Muscle of arm (tissue), 12 donors: ENCODE measurements around the gene VASN. TPM values are rescaled to one million over a fixed set of nuclear protein-coding genes. Genes with fewer than 3 reads are reported as not detected.

ENCODE experiments used
- DNase-seq: peaks from one replicate; pipeline ENCODE4 v3.0.0-alpha.2; 2013
- polyA plus RNA-seq, 12 donors: library from polyadenylated mRNA; unstranded; fragments of 120-200 nt; gene quantifications; one replicate each; pipeline ENCODE4 v1.2.1, GENCODE V29; 2013; ENCODE audit not compliant: insufficient read length in 12 of 12

Gene VASN
- polyA plus RNA-seq, 12 donors: 6.2 to 22.1 (median 9.9) TPM; not detected in 1

- peak; percentile 96 for DNase-seq
Observed at GRCh38 chr16:4350787-4351659, 20.6 kb upstream of the VASN start, which contains the start of gene PAM16. Gene PAM16 (minus strand): TSS chr16:4351321. CDS start chr16:4351234, 87 bp downstream.

- DNase-seq: no peak
Observed at GRCh38 chr16:4351880-4352279, 19.8 kb upstream of the VASN start.

GRCh38 chr16:4352843-4353242, 18.8 kb upstream of the VASN start:
- DNase-seq: no peak

- no peak for DNase-seq
Observed at GRCh38 chr16:4353675-4354074, 18.0 kb upstream of the VASN start.

GRCh38 chr16:4354512-4355409, 16.9 kb upstream of the VASN start:
- DNase-seq: no peak

- no peak for DNase-seq
Observed at GRCh38 chr16:4356820-4357219, 14.8 kb upstream of the VASN start.

- no peak for DNase-seq
Observed at GRCh38 chr16:4358236-4358635, 13.4 kb upstream of the VASN start.

GRCh38 chr16:4358831-4359561, 12.7 kb upstream of the VASN start:
- DNase-seq: no peak

- no peak for DNase-seq
Observed at GRCh38 chr16:4359914-4360313, 11.7 kb upstream of the VASN start.

- no peak for DNase-seq
Observed at GRCh38 chr16:4360538-4361021, 11.1 kb upstream of the VASN start.

GRCh38 chr16:4361033-4361943, 10.4 kb upstream of the VASN start:
- DNase-seq: no peak

- no peak for DNase-seq
Observed at GRCh38 chr16:4361944-4362311, 9.7 kb upstream of the VASN start.

- DNase-seq: no peak
Observed at GRCh38 chr16:4362476-4363135, 9.0 kb upstream of the VASN start.

- no peak for DNase-seq
Observed at GRCh38 chr16:4364196-4365013, 7.2 kb upstream of the VASN start.

- DNase-seq: no peak
Observed at GRCh38 chr16:4365014-4365406, 6.6 kb upstream of the VASN start.

GRCh38 chr16:4365615-4366014, 6.0 kb upstream of the VASN start:
- no peak for DNase-seq

GRCh38 chr16:4366016-4366415, 5.6 kb upstream of the VASN start:
- DNase-seq: no peak

GRCh38 chr16:4367393-4367856, 4.2 kb upstream of the VASN start:
- no peak for DNase-seq
